Stomach (tissue), 4 donors: ENCODE data around the gene TP53BP2.

Source experiments
- CTCF ChIP-seq, 7 experiments: fragments of 450-650 bp in 4 of 7; fragments of 200-600 bp in 3 of 7; sonication (generic) in 3 of 7; IDR thresholded peaks; one replicate each; pipeline ENCODE4 v1.5.1; 2016 to 2019; ENCODE audit warnings: antibody characterized with exemption in 7 of 7, control low read depth in 2 of 7, mild to moderate bottlenecking in 1 of 7
- EP300 ChIP-seq: sonication (generic); formaldehyde crosslinking; IDR thresholded peaks from one replicate; pipeline ENCODE4 v1.6.1; 2017; ENCODE audit warnings: antibody characterized with exemption
- POLR2A ChIP-seq, 4 donors: fragments of 450-650 bp; IDR thresholded peaks; one replicate each; pipeline ENCODE4 v1.6.1; 2016; ENCODE audit warnings: antibody characterized with exemption in 4 of 4, control low read depth in 2 of 4, mild to moderate bottlenecking in 1 of 4, moderate library complexity in 1 of 4
- POLR2AphosphoS5 ChIP-seq, 3 donors: sonication (generic); formaldehyde crosslinking; IDR thresholded peaks; one replicate each; pipeline ENCODE4 v1.6.1; 2016; ENCODE audit warnings: antibody characterized with exemption in 3 of 3

GRCh38 chr1:223842784-223843183, 3.0 kb downstream of the TP53BP2 start:
- TF ChIP-seq CTCF (IDR thresholded peaks at IDR 0.05) (no peak), POLR2A (IDR thresholded peaks at IDR 0.05) (no peak), POLR2AphosphoS5 (IDR thresholded peaks at IDR 0.05) (no peak), EP300 (no peak)
